GM19239 (cell line): ENCODE measurements around the gene SIRT6.
"Not testable (repeated sequence)": the region's sequence is repeated elsewhere in the genome, so short reads cannot be mapped to it uniquely, and the experiment has no call there.

Source experiments
- DNase-seq: peaks from one replicate; pipeline ENCODE4 v3.0.0; 2011; ENCODE audit warnings: low spot score; ENCODE audit not compliant: insufficient read length
- FAIRE-seq: peaks from 2 replicates; lab custom pipeline; 2011; peaks lifted over from hg19 to GRCh38; lab: Jason Lieb, UNC

SIRT6 gene

GRCh38 chr19:4182084-4182810, at the start of gene SIRT6, which contains the start of gene ANKRD24:
SIRT6 (minus strand) TSS chr19:4182563; CDS start chr19:4182539, 24 bp downstream.
ANKRD24 (plus strand) TSS chr19:4182689; CDS start chr19:4186426, 3,737 bp downstream.
- peak; percentile 97 for DNase-seq
- FAIRE-seq = peak; percentile 98

- FAIRE-seq, DNase-seq: not testable (repeated sequence)
These were observed 49.8 kb upstream of the SIRT6 start for GRCh38 chr19:4232139-4232538.

- not testable (repeated sequence) for FAIRE-seq, DNase-seq
These were observed 49.2 kb upstream of the SIRT6 start for GRCh38 chr19:4231521-4231920.

- DNase-seq, FAIRE-seq: not testable (repeated sequence)
These were observed 47.9 kb upstream of the SIRT6 start for GRCh38 chr19:4230237-4230636.

- DNase-seq (peak; percentile 52), FAIRE-seq (peak; percentile 83)
These were observed 47.0 kb upstream of the SIRT6 start, which contains the start of gene EBI3 for GRCh38 chr19:4229179-4229931. EBI3 (plus strand) TSS chr19:4229523; CDS start chr19:4229551, 28 bp downstream.

GRCh38 chr19:4228765-4229178, 46.4 kb upstream of the SIRT6 start:
- DNase-seq = no peak
- no peak for FAIRE-seq

- FAIRE-seq (no peak), DNase-seq (no peak)
These were observed 45.4 kb upstream of the SIRT6 start for GRCh38 chr19:4227771-4228170.

GRCh38 chr19:4225885-4226284, 43.5 kb upstream of the SIRT6 start:
- no peak for DNase-seq
- FAIRE-seq = no peak

GRCh38 chr19:4224470-4224869, 42.1 kb upstream of the SIRT6 start:
- FAIRE-seq (no peak), DNase-seq (no peak)

GRCh38 chr19:4220188-4220587, 37.8 kb upstream of the SIRT6 start:
- DNase-seq (no peak), FAIRE-seq (no peak)

- not testable (repeated sequence) for FAIRE-seq, DNase-seq
These were observed 36.2 kb upstream of the SIRT6 start for GRCh38 chr19:4218523-4218922.

- FAIRE-seq = no peak
These were observed 35.3 kb upstream of the SIRT6 start for GRCh38 chr19:4217429-4218264.

GRCh38 chr19:4216846-4217245, 34.5 kb upstream of the SIRT6 start:
- FAIRE-seq (no peak), DNase-seq (no peak)

More at GRCh38 chr19:4217429-4218264, 35.3 kb upstream of the SIRT6 start:
- DNase-seq = no peak

- no peak for DNase-seq
- no peak for FAIRE-seq
These were observed 33.4 kb upstream of the SIRT6 start for GRCh38 chr19:4215807-4216206.

- DNase-seq = no peak
- no peak for FAIRE-seq
These were observed 30.8 kb upstream of the SIRT6 start for GRCh38 chr19:4213116-4213515.

- no peak for DNase-seq
- no peak for FAIRE-seq
These were observed 27.9 kb upstream of the SIRT6 start for GRCh38 chr19:4210166-4210731.

GRCh38 chr19:4208385-4209094, 26.2 kb upstream of the SIRT6 start:
- no peak for DNase-seq

GRCh38 chr19:4206818-4207484, 24.6 kb upstream of the SIRT6 start:
- FAIRE-seq (no peak), DNase-seq (no peak)

More at GRCh38 chr19:4208385-4209094, 26.2 kb upstream of the SIRT6 start:
- peak; percentile 49 for FAIRE-seq

- FAIRE-seq (no peak), DNase-seq (no peak)
These were observed 19.4 kb upstream of the SIRT6 start for GRCh38 chr19:4201798-4202197.
